Neuronal stem cell (in vitro differentiated cells): ENCODE results near the gene IER5L.
A peak's percentile ranks its signal among the peaks of the same experiment; 100 is the strongest.
"Not testable (repeated sequence)": the region's sequence is repeated elsewhere in the genome, so short reads cannot be mapped to it uniquely, and the experiment has no call there.

Experiments
- DNase-seq: peaks from one replicate; pipeline ENCODE4 v3.0.0-alpha.2; 2013; ENCODE audit warnings: low spot score
- H2AFZ ChIP-seq: one replicate; pipeline ENCODE4 v1.6.1; 2013; ENCODE audit warnings: mild to moderate bottlenecking, low read length, inconsistent platforms
- H2AK5ac ChIP-seq: 2 replicates; pipeline ENCODE4 v1.6.1; 2013; ENCODE audit warnings: low read depth, mild to moderate bottlenecking, inconsistent platforms, low read length, moderate library complexity, mixed read lengths
- H2BK120ac ChIP-seq: 2 replicates; pipeline ENCODE4 v1.6.1; 2013; ENCODE audit warnings: low read depth, mild to moderate bottlenecking, inconsistent platforms, low read length, moderate library complexity, mixed read lengths
- H2BK12ac ChIP-seq: one replicate; pipeline ENCODE4 v1.6.1; 2013; ENCODE audit warnings: low read length, inconsistent platforms
- H2BK15ac ChIP-seq: 2 replicates; pipeline ENCODE4 v1.6.1; 2013; ENCODE audit warnings: mild to moderate bottlenecking, low read length, inconsistent platforms, mixed read lengths
- H2BK5ac ChIP-seq: one replicate; pipeline ENCODE4 v1.6.1; 2013; ENCODE audit warnings: inconsistent platforms, mild to moderate bottlenecking, low read length, moderate library complexity
- H3K14ac ChIP-seq: one replicate; pipeline ENCODE4 v1.6.1; 2013; ENCODE audit warnings: low read length, inconsistent platforms
- H3K18ac ChIP-seq: 2 replicates; pipeline ENCODE4 v1.6.1; 2013; ENCODE audit warnings: low read length, inconsistent platforms
- H3K23ac ChIP-seq: 2 replicates; pipeline ENCODE4 v1.6.1; 2013; ENCODE audit warnings: low read depth, mild to moderate bottlenecking, mixed read lengths, low read length, inconsistent platforms; ENCODE audit not compliant: poor library complexity
- H3K27ac ChIP-seq: replicated peaks from 3 replicates; pipeline ENCODE4 v1.5.1; 2013; ENCODE audit warnings: low read length, inconsistent platforms
- H3K27me3 ChIP-seq, 3 experiments: 2 replicates each; pipeline ENCODE4 v1.6.1; 2013; ENCODE audit warnings: low read length in 3 of 3, mild to moderate bottlenecking in 2 of 3, inconsistent platforms in 1 of 3, low read depth in 1 of 3, mixed read lengths in 1 of 3, moderate library complexity in 1 of 3; ENCODE audit not compliant: control insufficient read depth in 3 of 3, insufficient read depth in 3 of 3
- H3K36me3 ChIP-seq, 2 donors: replicated peaks in 1 of 2; 2 replicates each; pipeline ENCODE4 v1.6.1; 2013; ENCODE audit warnings: low read length in 2 of 2; ENCODE audit not compliant: control insufficient read depth in 2 of 2, insufficient read depth in 2 of 2
- H3K4ac ChIP-seq: 2 replicates; pipeline ENCODE4 v1.6.1; 2013; ENCODE audit warnings: inconsistent platforms, mild to moderate bottlenecking, low read length, moderate library complexity
- H3K4me1 ChIP-seq, 2 donors: 1 replicate in 1 of 2; 2 replicates in 1 of 2; pipeline ENCODE4 v1.6.1; 2013; ENCODE audit warnings: low read length in 2 of 2, low read depth in 1 of 2; ENCODE audit not compliant: control insufficient read depth in 2 of 2, insufficient read depth in 1 of 2
- H3K4me2 ChIP-seq: one replicate; pipeline ENCODE4 v1.6.1; 2013; ENCODE audit warnings: mild to moderate bottlenecking, low read length, inconsistent platforms; ENCODE audit not compliant: insufficient read depth, poor library complexity, severe bottlenecking
- H3K4me3 ChIP-seq, 2 donors: 2 replicates each; pipeline ENCODE4 v1.5.1; 2013; ENCODE audit warnings: low read length in 2 of 2, mild to moderate bottlenecking in 2 of 2, inconsistent platforms in 1 of 2, moderate library complexity in 1 of 2
- H3K79me1 ChIP-seq: one replicate; pipeline ENCODE4 v1.6.1; 2013; ENCODE audit warnings: low read depth, mild to moderate bottlenecking, inconsistent platforms, low read length, moderate library complexity
- H3K9ac ChIP-seq: one replicate; pipeline ENCODE4 v1.6.1; 2013; ENCODE audit warnings: mild to moderate bottlenecking, low read depth, low read length, inconsistent platforms; ENCODE audit not compliant: poor library complexity
- H3K9me3 ChIP-seq, 2 donors: replicated peaks in 1 of 2; 2 replicates each; pipeline versions ENCODE3 to v1.6.1; 2013; ENCODE audit warnings: low read length in 2 of 2, mild to moderate bottlenecking in 2 of 2, inconsistent platforms in 1 of 2, low read depth in 1 of 2, mixed read lengths in 1 of 2, moderate library complexity in 1 of 2; ENCODE audit not compliant: control insufficient read depth in 2 of 2, insufficient read depth in 1 of 2
- H4K8ac ChIP-seq: one replicate; pipeline ENCODE4 v1.6.1; 2013; ENCODE audit warnings: low read depth, mild to moderate bottlenecking, inconsistent platforms, low read length, moderate library complexity
- H4K91ac ChIP-seq: one replicate; pipeline ENCODE4 v1.6.1; 2013; ENCODE audit warnings: low read length, low read depth, mild to moderate bottlenecking, inconsistent platforms; ENCODE audit not compliant: poor library complexity
- WGBS, 2 donors: extraction: QIAGEN DNeasy Blood & Tissue Kit; methylation state at CpG; one replicate each; pipeline ENCODE4 v1.1.7; 2013; ENCODE audit warnings: missing lambda C conversion rate in 2 of 2, mixed read lengths in 1 of 2; ENCODE audit not compliant: insufficient read length in 2 of 2, insufficient replicate concordance in 1 of 2; ENCODE audit errors: extremely low coverage in 2 of 2; 5-methylcytosine and 5-hydroxymethylcytosine counted together

The IER5L gene

DNA sequence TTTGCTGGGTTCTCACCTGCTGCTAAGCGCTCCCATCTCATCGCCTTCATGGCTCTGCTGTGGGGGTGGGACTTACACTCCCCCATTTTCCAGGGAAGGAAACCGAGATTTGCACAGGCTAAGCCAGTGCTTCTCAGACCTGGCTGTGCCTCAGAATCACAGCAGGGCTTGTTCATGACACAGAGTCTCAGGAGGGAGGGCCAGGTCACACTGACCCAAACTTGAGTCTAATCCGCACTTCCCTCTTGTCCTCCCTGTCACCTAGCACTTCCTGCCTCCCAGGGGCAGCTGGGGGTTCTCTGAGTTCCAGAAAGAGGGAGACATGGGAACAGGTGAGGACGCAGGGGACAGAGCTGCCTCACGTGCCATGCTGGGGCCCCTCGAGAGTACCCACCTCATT lies 15.6 kb upstream of the IER5L start:
- H3K4me1 ChIP-seq: peaks cover 2 to 12% of the 10 kb centered on the region in 2 donors
- peaks cover 2 to 10% of the 10 kb centered on the region in 2 donors for H3K9me3 ChIP-seq
- DNase-seq: no peak
- no peak overlapping the region for H2AFZ ChIP-seq
- H2BK12ac ChIP-seq: peak overlapping the region; percentile 10
- no peak overlapping the region for H3K27ac ChIP-seq
- H4K91ac ChIP-seq: no peak overlapping the region
- H3K79me1 ChIP-seq: no peaks in the 10 kb centered on the region
- peak overlapping the region; percentile 9 for H3K18ac ChIP-seq
- H3K4me3 ChIP-seq: no peak overlapping the region
- H2AK5ac ChIP-seq: peak overlapping the region; percentile 48
- no peak overlapping the region for H3K23ac ChIP-seq
- no peak overlapping the region for H2BK5ac ChIP-seq
- H3K4ac ChIP-seq: no peak overlapping the region
- no peak overlapping the region for H3K9ac ChIP-seq
- no peak overlapping the region for H2BK15ac ChIP-seq
- H2BK120ac ChIP-seq: no peak overlapping the region
- H3K4me2 ChIP-seq: no peak overlapping the region
- no peak overlapping the region for H4K8ac ChIP-seq
- peaks cover 0 to 12% (median 5%) of the 10 kb centered on the region in 3 experiments for H3K27me3 ChIP-seq
- H3K14ac ChIP-seq: no peak overlapping the region
- WGBS, 2 donors: no CpG with 5 or more reads among the region's 7 CpGs
- H3K36me3 ChIP-seq: no peaks in the 10 kb centered on the region

DNA sequence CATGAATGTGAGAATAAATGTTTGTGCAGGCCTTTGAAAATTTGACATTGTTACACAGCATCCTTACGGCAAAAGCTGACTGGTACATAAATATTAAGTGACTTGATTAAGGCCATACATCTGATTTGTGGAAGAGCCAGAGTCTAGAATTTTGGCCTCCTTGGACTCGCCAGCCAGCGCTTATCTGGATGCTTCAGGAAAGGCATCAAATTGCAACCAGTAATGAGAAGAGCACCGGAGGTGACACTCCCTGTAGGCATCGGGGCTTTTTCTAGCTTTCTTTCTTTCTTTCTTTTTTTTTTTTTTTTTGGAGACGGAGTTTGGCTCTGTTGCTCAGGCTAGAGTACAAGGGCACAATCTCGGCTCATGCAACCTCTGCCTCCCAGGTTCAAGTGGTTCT lies 13.2 kb upstream of the IER5L start:
- H3K14ac ChIP-seq: no peak overlapping the region
- no CpG with 5 or more reads among the region's 7 CpGs for WGBS, 2 donors
- no peaks in the 10 kb centered on the region for H3K79me1 ChIP-seq
- H3K27ac ChIP-seq: no peak overlapping the region
- no peak overlapping the region for H2AFZ ChIP-seq
- H3K9me3 ChIP-seq: peaks cover 5 to 14% of the 10 kb centered on the region in 2 donors
- H3K4me2 ChIP-seq: no peak overlapping the region
- no peak overlapping the region for H3K9ac ChIP-seq
- H2BK15ac ChIP-seq: no peak overlapping the region
- no peak overlapping the region for H2BK12ac ChIP-seq
- H4K8ac ChIP-seq: no peak overlapping the region
- no peaks in the 10 kb centered on the region for H3K36me3 ChIP-seq
- H2BK120ac ChIP-seq: no peak overlapping the region
- no peak overlapping the region for H2BK5ac ChIP-seq
- H3K18ac ChIP-seq: no peak overlapping the region
- H3K4me3 ChIP-seq: no peak overlapping the region
- H3K4ac ChIP-seq: no peak overlapping the region
- H3K4me1 ChIP-seq: peaks cover 0 to 6% of the 10 kb centered on the region in 2 donors
- H2AK5ac ChIP-seq: no peak overlapping the region
- no peak overlapping the region for H4K91ac ChIP-seq
- peaks cover 0 to 12% (median 0%) of the 10 kb centered on the region in 3 experiments for H3K27me3 ChIP-seq
- H3K23ac ChIP-seq: no peak overlapping the region
- DNase-seq: no peak

- not testable (repeated sequence) for H3K4me3 ChIP-seq, H2AK5ac ChIP-seq, H3K4ac ChIP-seq, H3K9me3 ChIP-seq, H4K91ac ChIP-seq, H2BK5ac ChIP-seq, H3K23ac ChIP-seq, H3K14ac ChIP-seq, H2BK120ac ChIP-seq, H3K4me2 ChIP-seq, H4K8ac ChIP-seq, H3K4me1 ChIP-seq, H2BK15ac ChIP-seq, H3K18ac ChIP-seq, H3K27me3 ChIP-seq, H2AFZ ChIP-seq, H3K36me3 ChIP-seq, H3K9ac ChIP-seq, H3K79me1 ChIP-seq, H2BK12ac ChIP-seq, H3K27ac ChIP-seq, DNase-seq
- WGBS, 2 donors: no CpG with 5 or more reads among the region's 8 CpGs
These were observed 11.9 kb upstream of the IER5L start for GRCh38 chr9:129189971-129190370.

DNA sequence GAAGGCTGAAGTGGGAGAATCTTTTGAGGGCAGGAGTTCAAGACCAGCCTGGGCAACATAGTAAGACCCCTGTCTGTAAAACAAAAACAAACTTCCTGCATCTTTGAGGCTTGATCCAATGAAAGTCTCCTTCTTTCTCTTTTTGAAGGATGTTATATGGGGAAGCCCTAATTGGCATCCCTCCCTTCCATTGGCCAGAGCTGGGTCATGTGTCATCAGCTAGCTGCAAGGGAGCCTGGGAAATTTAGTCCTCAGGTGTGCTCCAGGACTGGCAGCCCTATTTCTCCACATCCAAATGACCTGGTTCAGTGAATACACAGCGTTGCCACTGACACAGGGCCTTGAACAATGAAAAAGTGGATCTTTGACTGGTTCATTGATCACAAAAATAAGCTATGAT lies 9.0 kb upstream of the IER5L start:
- Histone ChIP-seq H3K23ac (no peak overlapping the region), H3K79me1 (no peaks in the 10 kb centered on the region), H3K18ac (no peak overlapping the region)

More for the DNA sequence above, 9.0 kb upstream of the IER5L start:
- Histone ChIP-seq H3K27me3 (no peaks in the 10 kb centered on the region), H3K4ac (no peak overlapping the region), H3K27ac (no peak overlapping the region), H2AFZ (no peak overlapping the region), H3K4me3 (no peak overlapping the region), H2AK5ac (no peak overlapping the region), H2BK12ac (no peak overlapping the region), H3K4me2 (no peak overlapping the region), H3K36me3 (no peaks in the 10 kb centered on the region), H4K91ac (no peak overlapping the region), H3K14ac (no peak overlapping the region), H2BK15ac (no peak overlapping the region), H3K4me1 (peaks cover 12 to 16% of the 10 kb centered on the region in 2 donors), H2BK120ac (no peak overlapping the region), H3K9ac (no peak overlapping the region), H4K8ac (no peak overlapping the region), H3K9me3 (peaks cover 3 to 4% of the 10 kb centered on the region in 2 donors), H2BK5ac (no peak overlapping the region)
- no CpG with 5 or more reads among the region's 1 CpG for WGBS, 2 donors
- DNase-seq: no peak
